ENCODE results near the gene VTI1B.
A peak's percentile ranks its signal among the peaks of the same experiment; 100 is the strongest.

VTI1B gene

GRCh38 chr14:67679006-67679405, 4.6 kb upstream of the VTI1B start:
- peak; percentile 47 for DNase-seq (ENCODE audit: low spot score)

- DNase-seq (ENCODE audit: low spot score) = no peak
These were observed 769 bp upstream of the VTI1B start for GRCh38 chr14:67675219-67675582.

- DNase-seq (ENCODE audit: low spot score) = peak; percentile 67
These were observed 323 bp downstream of the VTI1B start for GRCh38 chr14:67674139-67674479.

- no peak for DNase-seq (ENCODE audit: low spot score)
These were observed 981 bp downstream of the VTI1B start for GRCh38 chr14:67673451-67673850.

- DNase-seq (ENCODE audit: low spot score) = no peak
These were observed 5.9 kb downstream of the VTI1B start for GRCh38 chr14:67668559-67668958.

- DNase-seq (ENCODE audit: low spot score) = peak; percentile 80
These were observed 7.5 kb downstream of the VTI1B start for GRCh38 chr14:67666750-67667449.

- peak; percentile 41 for DNase-seq (ENCODE audit: low spot score)
These were observed 8.6 kb downstream of the VTI1B start for GRCh38 chr14:67665868-67666267.

GRCh38 chr14:67663633-67664032, 10.8 kb downstream of the VTI1B start:
- DNase-seq (ENCODE audit: low spot score) = no peak

GRCh38 chr14:67653651-67654280, 20.7 kb downstream of the VTI1B start:
- DNase-seq (ENCODE audit: low spot score) = no peak

- no peak for DNase-seq (ENCODE audit: low spot score)
These were observed 22.2 kb downstream of the VTI1B start for GRCh38 chr14:67652189-67652588.

GRCh38 chr14:67650694-67651093, 23.7 kb downstream of the VTI1B start:
- no peak for DNase-seq (ENCODE audit: low spot score)

- DNase-seq (ENCODE audit: low spot score) = no peak
These were observed 24.3 kb downstream of the VTI1B start for GRCh38 chr14:67650151-67650550.

GRCh38 chr14:67646131-67646530, 28.3 kb downstream of the VTI1B start:
- DNase-seq (ENCODE audit: low spot score) = no peak

GRCh38 chr14:67645414-67645813, 29.0 kb downstream of the VTI1B start:
- no peak for DNase-seq (ENCODE audit: low spot score)

GRCh38 chr14:67644428-67644827, 30.0 kb downstream of the VTI1B start:
- no peak for DNase-seq (ENCODE audit: low spot score)

GRCh38 chr14:67643713-67644112, 30.7 kb downstream of the VTI1B start:
- DNase-seq (ENCODE audit: low spot score) = no peak

GRCh38 chr14:67641902-67642749, 32.3 kb downstream of the VTI1B start:
- no peak for DNase-seq (ENCODE audit: low spot score)

- no peak for DNase-seq (ENCODE audit: low spot score)
These were observed 33.0 kb downstream of the VTI1B start for GRCh38 chr14:67641480-67641879.

- no peak for DNase-seq (ENCODE audit: low spot score)
These were observed 35.8 kb downstream of the VTI1B start for GRCh38 chr14:67638642-67639041.

GRCh38 chr14:67636361-67636919, 38.0 kb downstream of the VTI1B start:
- DNase-seq (ENCODE audit: low spot score) = peak; percentile 73

GRCh38 chr14:67633451-67634147, 40.8 kb downstream of the VTI1B start:
- DNase-seq (ENCODE audit: low spot score) = no peak

GRCh38 chr14:67630938-67631337, 43.5 kb downstream of the VTI1B start:
- no peak for DNase-seq (ENCODE audit: low spot score)

All from hematopoietic multipotent progenitor cell treated with erythropoietin and hydrocortisone succinate and interleukin-3 and kit ligand, for 15 days (in vitro differentiated cells).